ENCODE measurements around the gene RPS6KB2.
A peak's percentile ranks its signal among the peaks of the same experiment; 100 is the strongest.

DNA sequence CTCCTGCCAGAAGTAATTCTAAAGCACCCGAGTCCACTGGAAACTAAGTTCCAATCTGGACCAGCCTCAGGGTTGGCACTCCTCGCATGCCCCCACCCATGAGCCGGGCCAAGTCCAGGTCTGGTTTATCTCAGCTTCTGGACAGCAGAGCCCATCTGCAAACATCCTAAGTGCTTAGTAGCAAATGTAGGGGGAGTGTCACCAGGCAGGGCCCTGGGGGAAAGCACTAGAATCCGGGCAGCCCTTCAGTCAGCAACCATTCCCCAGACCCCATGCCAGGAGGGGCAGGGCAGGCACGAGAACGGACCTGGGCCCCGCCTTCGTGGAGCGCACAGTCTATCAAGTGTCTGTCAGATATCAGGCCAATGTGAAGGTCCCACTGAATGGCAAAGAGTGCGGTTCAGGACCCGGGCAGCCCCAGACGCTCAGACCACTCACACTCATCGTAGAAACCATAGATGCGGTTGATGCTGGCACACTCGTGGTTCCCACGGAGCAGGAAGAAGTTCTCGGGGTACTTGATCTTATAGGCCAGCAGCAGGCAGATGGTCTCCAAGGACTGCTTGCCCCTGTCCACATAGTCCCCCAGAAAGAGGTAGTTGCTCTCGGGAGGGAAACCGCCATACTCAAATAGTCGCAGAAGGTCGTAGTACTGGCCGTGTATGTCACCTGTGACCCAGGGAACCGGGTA is 27.9 kb upstream of the RPS6KB2 start:
- TF ChIP-seq, protein P1, sequence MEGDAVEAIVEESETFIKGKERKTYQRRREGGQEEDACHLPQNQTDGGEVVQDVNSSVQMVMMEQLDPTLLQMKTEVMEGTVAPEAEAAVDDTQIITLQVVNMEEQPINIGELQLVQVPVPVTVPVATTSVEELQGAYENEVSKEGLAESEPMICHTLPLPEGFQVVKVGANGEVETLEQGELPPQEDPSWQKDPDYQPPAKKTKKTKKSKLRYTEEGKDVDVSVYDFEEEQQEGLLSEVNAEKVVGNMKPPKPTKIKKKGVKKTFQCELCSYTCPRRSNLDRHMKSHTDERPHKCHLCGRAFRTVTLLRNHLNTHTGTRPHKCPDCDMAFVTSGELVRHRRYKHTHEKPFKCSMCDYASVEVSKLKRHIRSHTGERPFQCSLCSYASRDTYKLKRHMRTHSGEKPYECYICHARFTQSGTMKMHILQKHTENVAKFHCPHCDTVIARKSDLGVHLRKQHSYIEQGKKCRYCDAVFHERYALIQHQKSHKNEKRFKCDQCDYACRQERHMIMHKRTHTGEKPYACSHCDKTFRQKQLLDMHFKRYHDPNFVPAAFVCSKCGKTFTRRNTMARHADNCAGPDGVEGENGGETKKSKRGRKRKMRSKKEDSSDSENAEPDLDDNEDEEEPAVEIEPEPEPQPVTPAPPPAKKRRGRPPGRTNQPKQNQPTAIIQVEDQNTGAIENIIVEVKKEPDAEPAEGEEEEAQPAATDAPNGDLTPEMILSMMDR (IDR thresholded peaks at IDR 0.05 in 2 of 3, conservative IDR thresholded peaks at IDR 0.05 in 1 of 3; ENCODE audit: control insufficient read depth in 2 of 3, extremely low read depth in 1 of 3, insufficient read depth in 1 of 3, low read depth in 3 of 3, low read length in 3 of 3), result no peak
- TF ChIP-seq YY1 (IDR thresholded peaks at IDR 0.05; ENCODE audit: low read depth, low read length) (no peak), RAD21 (IDR thresholded peaks at IDR 0.05; ENCODE audit: insufficient read depth, low read depth, low read length) (no peak), SUPT20H (IDR thresholded peaks at IDR 0.05; ENCODE audit: borderline replicate concordance, control insufficient read depth, low read depth, low read length) (no peak), BACH1 (IDR thresholded peaks at IDR 0.05; ENCODE audit: borderline replicate concordance) (no peak), ZNF24 (IDR thresholded peaks at IDR 0.05) (no peak), GABPA (IDR thresholded peaks at IDR 0.05; ENCODE audit: low read depth) (no peak), EZH2 (IDR thresholded peaks at IDR 0.05; ENCODE audit: borderline replicate concordance, control insufficient read depth, low read depth, low read length) (no peak), POLR2A (IDR thresholded peaks at IDR 0.05; ENCODE audit: low read depth, low read length) (peak; percentile 53; the same call in 1 of the 2 replicates), SUZ12 (IDR thresholded peaks at IDR 0.05; ENCODE audit: unreplicated experiment) (no peak)
- TF ChIP-seq, protein P2, sequence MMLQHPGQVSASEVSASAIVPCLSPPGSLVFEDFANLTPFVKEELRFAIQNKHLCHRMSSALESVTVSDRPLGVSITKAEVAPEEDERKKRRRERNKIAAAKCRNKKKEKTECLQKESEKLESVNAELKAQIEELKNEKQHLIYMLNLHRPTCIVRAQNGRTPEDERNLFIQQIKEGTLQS (IDR thresholded peaks at IDR 0.05; ENCODE audit: borderline replicate concordance, extremely low read depth, low read depth, low read length), result no peak
- TF ChIP-seq, protein P3, sequence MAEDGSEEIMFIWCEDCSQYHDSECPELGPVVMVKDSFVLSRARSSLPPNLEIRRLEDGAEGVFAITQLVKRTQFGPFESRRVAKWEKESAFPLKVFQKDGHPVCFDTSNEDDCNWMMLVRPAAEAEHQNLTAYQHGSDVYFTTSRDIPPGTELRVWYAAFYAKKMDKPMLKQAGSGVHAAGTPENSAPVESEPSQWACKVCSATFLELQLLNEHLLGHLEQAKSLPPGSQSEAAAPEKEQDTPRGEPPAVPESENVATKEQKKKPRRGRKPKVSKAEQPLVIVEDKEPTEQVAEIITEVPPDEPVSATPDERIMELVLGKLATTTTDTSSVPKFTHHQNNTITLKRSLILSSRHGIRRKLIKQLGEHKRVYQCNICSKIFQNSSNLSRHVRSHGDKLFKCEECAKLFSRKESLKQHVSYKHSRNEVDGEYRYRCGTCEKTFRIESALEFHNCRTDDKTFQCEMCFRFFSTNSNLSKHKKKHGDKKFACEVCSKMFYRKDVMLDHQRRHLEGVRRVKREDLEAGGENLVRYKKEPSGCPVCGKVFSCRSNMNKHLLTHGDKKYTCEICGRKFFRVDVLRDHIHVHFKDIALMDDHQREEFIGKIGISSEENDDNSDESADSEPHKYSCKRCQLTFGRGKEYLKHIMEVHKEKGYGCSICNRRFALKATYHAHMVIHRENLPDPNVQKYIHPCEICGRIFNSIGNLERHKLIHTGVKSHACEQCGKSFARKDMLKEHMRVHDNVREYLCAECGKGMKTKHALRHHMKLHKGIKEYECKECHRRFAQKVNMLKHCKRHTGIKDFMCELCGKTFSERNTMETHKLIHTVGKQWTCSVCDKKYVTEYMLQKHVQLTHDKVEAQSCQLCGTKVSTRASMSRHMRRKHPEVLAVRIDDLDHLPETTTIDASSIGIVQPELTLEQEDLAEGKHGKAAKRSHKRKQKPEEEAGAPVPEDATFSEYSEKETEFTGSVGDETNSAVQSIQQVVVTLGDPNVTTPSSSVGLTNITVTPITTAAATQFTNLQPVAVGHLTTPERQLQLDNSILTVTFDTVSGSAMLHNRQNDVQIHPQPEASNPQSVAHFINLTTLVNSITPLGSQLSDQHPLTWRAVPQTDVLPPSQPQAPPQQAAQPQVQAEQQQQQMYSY (CRISPR knock-in tag; IDR thresholded peaks at IDR 0.05), result no peak
